HG02885 (cell line): Measurements from ENCODE around the gene MEGF11.

Experiments used
- ATAC-seq: cut with Tn5 transposase; IDR thresholded peaks from one replicate; pipeline ENCODE4 v1.9.1; 2021; ENCODE audit warnings: mild to moderate bottlenecking; ENCODE audit not compliant: unreplicated experiment, poor library complexity

Gene MEGF11

DNA sequence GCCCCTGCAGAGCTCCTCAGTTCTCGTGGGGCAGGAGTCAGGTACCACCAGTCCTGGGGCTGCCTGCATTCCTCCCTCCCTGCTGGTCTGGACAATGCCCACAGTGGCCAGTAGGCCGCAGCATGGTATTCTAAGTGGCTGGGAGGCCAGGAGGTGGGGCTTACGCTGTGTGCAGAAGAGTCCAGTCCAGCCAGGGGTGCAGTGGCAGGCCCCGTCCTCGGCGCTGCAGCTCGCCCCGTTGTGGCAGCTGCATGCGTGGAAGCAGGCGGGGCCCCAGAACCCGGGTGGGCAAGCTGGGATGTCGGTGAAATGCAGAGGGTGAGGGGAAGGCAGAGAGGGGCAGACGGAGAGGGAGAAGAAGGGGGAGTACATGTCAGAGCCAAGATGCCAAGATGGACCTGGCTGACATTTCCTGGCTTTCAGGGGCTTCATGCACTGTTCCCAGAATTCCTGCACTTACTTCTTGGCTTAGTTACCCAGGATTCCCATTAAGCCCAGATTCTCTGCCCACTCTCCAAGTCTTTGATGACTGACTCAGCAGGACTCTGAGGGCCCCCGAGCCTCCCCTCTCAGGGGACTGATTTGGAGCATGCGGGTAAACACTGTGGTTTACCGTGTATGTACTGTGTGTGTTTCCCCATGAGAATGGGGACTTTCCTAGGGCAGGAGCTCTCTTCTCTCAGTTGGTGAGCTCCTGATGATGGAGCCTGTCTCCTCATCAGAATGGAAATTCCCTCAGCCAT is 336.7 kb downstream of the MEGF11 start:
- peak; percentile 61 for ATAC-seq

- no peak for ATAC-seq
Observed at GRCh38 chr15:65916041-65916663, 337.4 kb downstream of the MEGF11 start.

DNA sequence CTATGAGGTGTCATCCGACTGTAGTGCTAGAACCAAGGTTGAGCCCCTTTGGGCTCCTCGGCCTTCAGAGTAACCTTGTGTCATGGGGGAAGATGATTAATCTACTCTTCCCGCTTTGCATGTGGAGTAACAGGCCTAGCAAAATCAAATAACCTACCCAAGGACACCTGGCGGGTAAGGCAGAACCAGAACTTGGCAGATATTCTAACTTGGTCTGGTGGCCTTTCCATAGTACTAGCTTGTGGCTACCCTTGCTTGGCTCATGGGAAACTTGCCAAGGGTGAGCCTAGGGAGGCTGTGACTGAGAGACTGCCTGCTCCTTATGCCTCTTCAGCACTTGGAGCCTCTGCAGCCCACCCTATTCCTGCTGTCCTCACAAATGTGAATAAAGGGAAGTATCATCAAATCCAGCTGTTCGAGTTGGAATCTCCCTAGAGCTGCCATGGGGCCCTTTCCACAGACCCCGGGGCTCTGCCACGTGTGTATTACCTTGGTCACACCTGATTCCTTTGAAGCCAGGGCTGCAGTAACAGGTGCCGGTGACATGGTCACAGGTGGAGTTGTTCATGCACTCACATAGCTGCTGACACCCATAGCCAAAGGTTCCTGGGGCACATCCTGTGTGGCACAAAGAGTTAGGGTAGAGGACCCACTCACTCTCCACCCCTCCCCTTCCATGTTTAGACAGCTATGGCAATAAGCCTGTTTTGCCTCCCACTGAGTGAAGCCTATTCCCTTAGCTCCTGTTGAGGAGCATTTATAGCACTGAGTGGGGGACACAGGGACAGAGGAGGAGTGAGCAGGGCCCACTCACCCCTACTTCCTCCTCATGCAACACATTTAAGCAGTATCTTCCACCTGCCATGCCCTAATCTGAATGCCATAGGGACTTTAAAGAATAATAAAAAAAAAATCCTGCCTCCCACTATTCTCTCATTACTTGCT is 338.3 kb downstream of the MEGF11 start:
- ATAC-seq = no peak

GRCh38 chr15:65914386-65914785 is 339.2 kb downstream of the MEGF11 start:
- ATAC-seq = no peak

- no peak for ATAC-seq
Observed at GRCh38 chr15:65913631-65914199, 339.8 kb downstream of the MEGF11 start.

DNA sequence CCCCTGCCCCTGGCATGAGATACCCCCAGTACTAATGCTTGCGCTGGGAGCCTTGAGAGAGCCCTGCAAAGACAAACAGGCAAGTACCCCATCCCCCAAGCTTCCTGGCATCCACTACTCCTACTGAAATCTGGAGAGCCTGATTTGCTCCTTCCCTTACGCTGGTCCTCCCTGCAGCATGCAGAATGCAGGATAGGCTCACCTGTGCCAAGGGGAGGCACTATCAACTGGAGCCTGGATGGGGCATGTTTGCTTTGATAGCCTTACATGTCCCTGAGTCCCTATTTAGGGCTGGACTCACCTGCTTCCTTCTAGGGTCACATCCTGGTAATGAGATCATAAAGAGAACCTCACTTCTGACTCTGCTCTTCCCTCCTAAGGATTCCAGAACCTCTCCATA is 341.3 kb downstream of the MEGF11 start:
- no peak for ATAC-seq

GRCh38 chr15:65910341-65910740 is 343.2 kb downstream of the MEGF11 start:
- ATAC-seq = no peak

- ATAC-seq = no peak
Observed at GRCh38 chr15:65909831-65910230, 343.7 kb downstream of the MEGF11 start.

DNA sequence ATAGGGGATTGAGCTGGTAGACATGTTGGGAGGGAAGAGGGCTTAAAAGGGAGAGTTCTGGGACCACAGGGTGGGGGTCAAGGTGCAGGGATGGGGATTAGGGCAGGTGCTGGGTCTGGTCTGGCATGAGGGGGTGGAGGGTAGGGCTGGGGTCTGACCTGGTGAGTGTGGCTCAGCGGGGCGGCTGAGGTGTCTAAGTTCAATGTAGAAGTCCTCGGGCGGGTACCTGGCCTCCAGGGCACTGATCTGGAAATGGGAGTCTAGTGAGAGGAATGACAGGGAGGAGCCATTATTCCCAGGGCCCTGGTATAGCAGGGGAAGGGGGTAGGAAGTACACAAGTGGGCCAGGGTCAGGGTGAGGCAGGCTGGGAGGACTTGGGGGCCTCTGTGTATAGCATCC is 344.7 kb downstream of the MEGF11 start:
- no peak for ATAC-seq

DNA sequence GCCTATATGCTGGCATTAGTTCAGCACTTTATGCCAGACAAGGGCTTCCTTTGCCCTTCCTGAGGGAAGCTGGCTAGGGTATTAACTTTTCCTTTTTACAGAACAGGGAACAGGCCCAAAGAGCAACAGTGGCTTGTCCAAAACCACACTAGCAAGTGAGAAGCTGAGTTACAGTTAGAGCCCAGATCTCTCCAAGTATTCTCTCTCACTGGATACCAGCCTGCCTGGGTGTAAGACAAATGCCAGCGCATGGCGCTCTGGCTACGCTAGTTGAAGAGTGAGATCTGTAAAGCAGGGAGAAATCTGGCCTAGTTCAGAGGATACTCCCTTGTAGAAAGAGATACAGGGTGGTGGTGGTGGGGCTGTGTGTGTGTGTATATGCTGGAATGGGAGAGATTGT is 345.9 kb downstream of the MEGF11 start:
- no peak for ATAC-seq

DNA sequence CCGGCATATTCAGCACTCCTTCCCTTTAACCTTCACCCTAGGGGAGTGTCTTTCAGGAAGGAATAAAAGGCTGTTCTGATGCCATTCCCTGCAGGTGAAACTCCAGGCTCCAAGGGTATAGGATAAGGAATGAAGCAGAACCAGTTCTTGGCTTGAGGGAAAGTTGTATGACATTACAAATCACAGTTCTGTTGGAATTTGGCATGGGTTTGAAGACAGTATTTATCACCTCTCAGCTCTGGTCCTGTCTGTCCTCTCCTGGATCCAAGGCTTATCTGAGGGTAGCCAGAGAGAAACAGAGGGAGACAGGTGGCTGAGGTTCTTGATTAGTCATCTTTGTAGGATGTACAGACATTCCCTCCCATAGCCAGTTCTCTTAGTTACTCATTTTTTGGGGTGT is 347.2 kb downstream of the MEGF11 start:
- ATAC-seq = no peak

- no peak for ATAC-seq
Observed at GRCh38 chr15:65904301-65904700, 349.2 kb downstream of the MEGF11 start.

GRCh38 chr15:65903296-65904073 is 350.1 kb downstream of the MEGF11 start:
- no peak for ATAC-seq

GRCh38 chr15:65902373-65902772 is 351.2 kb downstream of the MEGF11 start:
- peak; percentile 69 for ATAC-seq

DNA sequence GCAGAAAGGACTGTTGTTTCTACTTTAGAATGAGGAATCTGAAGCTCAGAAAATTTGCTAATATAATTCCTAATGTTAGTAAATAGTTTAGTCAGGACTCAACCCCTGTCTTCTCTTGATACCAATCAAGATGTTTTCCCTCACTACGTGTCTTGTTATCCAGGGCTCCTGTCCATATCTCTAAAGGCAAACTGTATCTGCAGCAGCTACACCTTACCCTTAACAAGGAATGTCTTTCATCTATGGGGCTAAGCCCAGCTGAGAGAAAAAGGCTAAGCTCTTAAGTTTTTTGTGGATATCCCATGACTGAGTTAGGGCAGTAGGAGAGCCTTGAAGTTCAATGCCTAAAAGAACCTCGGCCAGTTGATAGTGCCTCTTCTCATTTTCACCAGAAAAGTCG is 351.7 kb downstream of the MEGF11 start:
- ATAC-seq = no peak

- ATAC-seq = no peak
Observed at GRCh38 chr15:65901336-65901735, 352.2 kb downstream of the MEGF11 start.

DNA sequence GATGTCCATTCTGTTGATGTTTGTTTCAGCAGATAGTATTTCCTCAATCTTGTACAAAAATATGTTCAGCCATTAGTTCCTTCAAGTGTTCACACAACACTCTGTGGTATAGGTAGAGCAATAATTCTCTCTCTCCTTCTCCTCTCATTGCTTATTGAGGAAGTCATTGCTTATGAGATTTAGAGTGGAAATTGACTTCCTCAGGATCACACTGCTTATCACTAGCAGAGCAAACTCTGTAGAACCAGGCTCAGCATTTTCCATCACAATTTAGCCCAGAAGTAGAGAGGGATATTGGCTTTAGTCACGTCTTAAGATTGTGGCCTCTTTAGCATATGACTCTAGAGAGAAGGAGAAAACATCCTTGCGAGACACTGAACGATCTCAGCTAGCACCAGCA is 353.1 kb downstream of the MEGF11 start:
- no peak for ATAC-seq

GRCh38 chr15:65896236-65896635 is 357.3 kb downstream of the MEGF11 start:
- no peak for ATAC-seq

- ATAC-seq = no peak
Observed at GRCh38 chr15:65893060-65893459, 360.5 kb downstream of the MEGF11 start.

DNA sequence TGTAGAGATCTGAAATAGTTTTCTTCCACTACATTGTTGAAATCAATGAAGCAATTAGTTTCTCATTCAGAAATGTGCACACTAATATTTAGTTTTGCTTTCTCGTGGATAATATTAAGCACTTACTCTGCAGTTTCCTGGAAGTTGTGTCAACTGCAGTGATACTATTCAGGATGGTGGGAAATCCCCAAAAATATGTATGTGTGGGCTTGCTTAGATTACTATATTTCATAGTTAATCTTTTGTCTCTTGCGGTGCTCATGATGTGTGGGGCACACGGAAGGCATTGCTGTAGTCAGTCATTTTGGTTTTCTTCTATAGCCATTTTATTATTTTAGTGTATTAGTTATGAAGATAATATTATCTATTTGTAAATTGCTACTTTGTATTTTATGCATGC is 364.6 kb downstream of the MEGF11 start:
- no peak for ATAC-seq
